ENCODE measurements around the gene CKS1B. TPM values are rescaled to one million over a fixed set of nuclear protein-coding genes. Genes with fewer than 3 reads are reported as not detected.

CKS1B gene
- polyA plus RNA-seq, 1 experiment, result 111 TPM

DNA sequence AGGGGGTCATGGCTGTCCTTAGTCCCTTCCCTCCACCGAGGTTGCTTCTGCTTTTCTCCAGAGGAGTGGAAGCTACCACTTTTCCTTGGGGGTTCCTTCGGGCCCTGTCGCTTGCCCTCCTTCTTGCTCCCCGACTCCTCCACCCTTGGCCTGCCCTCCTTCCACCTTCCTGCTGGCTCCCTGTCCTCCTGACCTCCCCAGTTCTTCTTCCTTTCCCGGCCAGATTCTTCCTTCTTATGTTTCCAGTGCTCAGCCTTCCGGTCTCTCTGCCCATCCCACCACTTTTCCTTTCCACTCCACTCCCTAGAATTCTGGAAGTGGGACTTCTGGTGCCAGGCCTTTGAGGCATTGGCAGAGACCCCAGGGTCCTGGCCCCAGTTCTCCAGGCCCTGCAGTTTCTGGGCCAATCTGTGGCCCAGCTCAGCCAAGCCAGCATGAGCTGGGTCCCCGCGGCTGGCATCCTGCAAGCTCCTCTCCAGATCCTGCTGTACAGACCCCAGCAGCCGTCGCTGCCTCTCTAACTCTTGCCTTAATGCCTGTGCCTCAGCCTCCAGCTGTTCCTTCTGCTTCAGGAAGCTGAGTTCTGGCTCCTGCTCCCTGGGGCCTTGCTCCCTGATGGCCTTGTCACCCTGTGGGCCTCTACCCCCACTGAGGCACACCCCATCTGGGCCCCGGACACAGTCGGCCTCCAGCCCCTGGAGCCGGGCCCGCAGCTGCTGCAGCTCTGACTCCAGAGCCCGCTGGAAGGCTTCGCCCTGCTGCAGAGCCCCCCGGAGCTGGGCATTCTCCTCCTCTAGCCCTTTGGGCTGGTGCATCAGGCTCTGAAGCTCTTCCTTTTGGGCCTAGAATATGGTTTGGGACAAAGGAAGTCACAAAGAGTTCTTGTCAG is 28.3 kb upstream of the CKS1B start:
- H3K27me3 ChIP-seq (ENCODE audit: control insufficient read depth, insufficient read depth, low read length), result no peaks in the 10 kb centered on the region
- peaks cover 12% of the 10 kb centered on the region for H3K36me3 ChIP-seq (ENCODE audit: control insufficient read depth, insufficient read depth, low read length)
- POLR2A ChIA-PET, result no interaction called here
- CTCF ChIA-PET, result interaction anchor here (1.0 to 1.7 kb wide), 3 partner anchors 50 to 387 kb away, joined by 3 to 8 read pairs (median 5); no protein-coding TSS in a partner anchor
- DNase-seq (ENCODE audit: low read depth), result no peak
- no peak overlapping the region for H3K4me3 ChIP-seq (ENCODE audit: low read depth, low read length)
- TF ChIP-seq, protein P1, sequence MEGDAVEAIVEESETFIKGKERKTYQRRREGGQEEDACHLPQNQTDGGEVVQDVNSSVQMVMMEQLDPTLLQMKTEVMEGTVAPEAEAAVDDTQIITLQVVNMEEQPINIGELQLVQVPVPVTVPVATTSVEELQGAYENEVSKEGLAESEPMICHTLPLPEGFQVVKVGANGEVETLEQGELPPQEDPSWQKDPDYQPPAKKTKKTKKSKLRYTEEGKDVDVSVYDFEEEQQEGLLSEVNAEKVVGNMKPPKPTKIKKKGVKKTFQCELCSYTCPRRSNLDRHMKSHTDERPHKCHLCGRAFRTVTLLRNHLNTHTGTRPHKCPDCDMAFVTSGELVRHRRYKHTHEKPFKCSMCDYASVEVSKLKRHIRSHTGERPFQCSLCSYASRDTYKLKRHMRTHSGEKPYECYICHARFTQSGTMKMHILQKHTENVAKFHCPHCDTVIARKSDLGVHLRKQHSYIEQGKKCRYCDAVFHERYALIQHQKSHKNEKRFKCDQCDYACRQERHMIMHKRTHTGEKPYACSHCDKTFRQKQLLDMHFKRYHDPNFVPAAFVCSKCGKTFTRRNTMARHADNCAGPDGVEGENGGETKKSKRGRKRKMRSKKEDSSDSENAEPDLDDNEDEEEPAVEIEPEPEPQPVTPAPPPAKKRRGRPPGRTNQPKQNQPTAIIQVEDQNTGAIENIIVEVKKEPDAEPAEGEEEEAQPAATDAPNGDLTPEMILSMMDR (IDR thresholded peaks at IDR 0.05; ENCODE audit: insufficient read depth, low read depth, low read length), result no peak

DNA sequence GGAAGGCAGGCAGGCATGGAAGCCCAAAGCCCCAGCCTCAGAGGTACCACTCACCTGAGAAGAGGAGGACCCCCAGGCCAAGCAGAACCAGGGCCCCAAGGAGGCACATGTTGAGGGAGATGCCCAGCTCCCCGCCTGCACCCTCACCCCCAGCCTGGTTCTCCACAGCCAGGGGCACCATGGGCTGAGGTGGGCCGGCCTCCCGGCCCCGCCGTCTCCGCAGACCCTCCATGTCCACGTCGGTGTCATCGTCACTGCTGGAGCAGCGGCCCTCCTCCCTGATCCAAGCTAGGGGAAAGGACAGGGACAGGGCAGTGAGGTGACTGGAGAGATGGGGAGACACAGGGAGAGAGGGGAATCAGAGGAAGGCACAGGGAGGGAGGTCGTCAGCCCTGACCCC is 26.4 kb upstream of the CKS1B start:
- no peaks in the 10 kb centered on the region for H3K27me3 ChIP-seq (ENCODE audit: control insufficient read depth, insufficient read depth, low read length)
- no peak for DNase-seq (ENCODE audit: low read depth)
- CTCF ChIA-PET, result interaction anchor here (0.7 to 1.1 kb wide), 3 partner anchors 10 to 472 kb away, joined by 3 read pairs; no protein-coding TSS in a partner anchor
- TF ChIP-seq, protein P1 (IDR thresholded peaks at IDR 0.05; ENCODE audit: insufficient read depth, low read depth, low read length), result no peak
- peaks cover 13% of the 10 kb centered on the region for H3K36me3 ChIP-seq (ENCODE audit: control insufficient read depth, insufficient read depth, low read length)
- no peak overlapping the region for H3K4me3 ChIP-seq (ENCODE audit: low read depth, low read length)
- POLR2A ChIA-PET, result no interaction called here

DNA sequence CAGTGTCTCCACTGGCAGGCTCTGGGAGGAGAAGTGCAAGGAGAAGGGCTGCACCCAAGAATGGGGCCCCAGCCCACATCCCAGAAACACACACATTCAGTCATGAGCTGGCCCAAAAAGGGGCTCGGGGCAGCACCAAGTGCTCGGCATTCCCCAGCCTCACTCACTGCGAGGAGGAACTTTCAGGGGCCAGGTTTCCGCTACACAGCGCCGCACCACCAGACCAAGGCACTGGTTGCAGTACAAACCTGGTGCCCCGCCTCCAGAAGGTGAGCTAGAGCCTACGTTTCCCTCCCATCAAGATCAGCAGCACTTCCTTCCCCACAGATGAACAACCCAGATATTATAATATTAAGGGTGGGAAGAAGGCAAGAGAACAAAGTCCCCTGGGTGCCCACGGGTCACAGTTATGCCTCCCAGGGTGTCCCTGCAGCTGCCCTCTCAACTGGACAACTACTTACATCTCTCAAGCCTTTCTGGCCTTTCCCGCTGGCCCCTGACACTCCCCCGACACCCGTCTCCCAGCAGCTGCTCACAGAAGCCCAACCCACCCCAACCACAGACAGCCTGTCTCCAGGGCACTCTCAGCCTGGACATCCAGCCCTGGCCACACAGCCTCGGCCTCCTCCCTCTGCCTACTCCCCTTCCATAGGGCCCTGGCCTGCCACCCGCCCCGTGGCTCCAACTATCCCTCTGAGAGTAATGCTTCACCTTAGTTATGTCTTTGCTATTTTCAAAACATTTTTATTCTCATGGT is 22.4 kb upstream of the CKS1B start:
- TF ChIP-seq, protein P1 (IDR thresholded peaks at IDR 0.05; ENCODE audit: insufficient read depth, low read depth, low read length), result no peak
- Histone ChIP-seq H3K36me3 (ENCODE audit: control insufficient read depth, insufficient read depth, low read length) (peaks cover 9% of the 10 kb centered on the region), H3K27me3 (ENCODE audit: control insufficient read depth, insufficient read depth, low read length) (no peaks in the 10 kb centered on the region), H3K4me3 (ENCODE audit: low read depth, low read length) (no peak overlapping the region)
- no peak for DNase-seq (ENCODE audit: low read depth)
- ChIA-PET CTCF (interaction anchor here (0.9 to 5.8 kb wide), 7 partner anchors 9 to 133 kb away, joined by 3 to 36 read pairs (median 5); partner anchors contain the start of gene PYGO2), POLR2A (no interaction called here)

DNA sequence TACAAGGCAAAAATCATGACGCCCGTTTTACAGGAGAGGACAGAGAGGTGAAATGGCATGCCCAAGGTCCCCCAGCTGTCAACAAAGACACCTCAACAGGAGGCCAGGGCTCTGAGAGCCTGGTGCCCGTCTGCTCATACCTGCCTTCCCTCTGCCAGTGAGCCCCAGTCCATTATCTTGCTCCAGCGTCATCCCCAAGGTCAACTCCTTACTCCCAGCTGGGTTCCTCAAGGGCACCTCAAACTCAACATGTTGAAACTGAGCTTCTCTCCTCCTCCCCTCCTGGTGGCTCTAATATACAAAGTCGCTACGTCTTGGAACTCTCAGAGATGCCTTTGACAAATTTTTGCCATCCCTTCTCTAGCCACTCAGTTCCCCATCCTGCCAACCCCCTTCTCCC is 21.8 kb upstream of the CKS1B start:
- TF ChIP-seq, protein P1 (IDR thresholded peaks at IDR 0.05; ENCODE audit: insufficient read depth, low read depth, low read length), result no peak
- Histone ChIP-seq H3K36me3 (ENCODE audit: control insufficient read depth, insufficient read depth, low read length) (peaks cover 5% of the 10 kb centered on the region), H3K27me3 (ENCODE audit: control insufficient read depth, insufficient read depth, low read length) (no peaks in the 10 kb centered on the region), H3K4me3 (ENCODE audit: low read depth, low read length) (no peak overlapping the region)
- ChIA-PET CTCF (interaction anchor here (1.0 to 5.8 kb wide), 5 partner anchors 46 to 132 kb away, joined by 3 to 36 read pairs (median 5); no protein-coding TSS in a partner anchor), POLR2A (no interaction called here)
- DNase-seq (ENCODE audit: low read depth), result no peak

DNA sequence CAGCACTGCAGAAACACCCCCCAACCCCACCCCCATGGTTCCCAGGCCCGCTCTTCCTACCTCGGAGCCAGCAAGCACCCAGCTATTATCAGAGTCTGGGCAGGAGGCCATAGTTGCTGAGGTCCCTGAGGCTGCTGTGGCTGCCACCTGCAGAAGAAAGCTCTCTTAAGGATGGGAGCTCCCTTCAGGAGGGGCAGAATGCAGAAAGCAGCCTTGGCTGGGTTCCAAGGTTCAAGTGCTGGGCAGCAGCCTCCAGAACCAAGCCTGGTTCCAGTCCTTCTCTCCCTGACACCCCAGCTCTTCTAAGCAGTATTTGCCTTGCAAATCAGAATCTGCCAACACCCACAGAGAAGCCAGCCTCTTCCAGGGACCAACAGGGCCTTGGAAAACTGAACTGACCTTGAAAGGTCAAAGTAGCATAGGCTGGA is 20.9 kb upstream of the CKS1B start:
- ChIA-PET POLR2A (no interaction called here), CTCF (interaction anchor here (2.7 to 5.8 kb wide), 3 partner anchors 17 to 64 kb away, joined by 9 to 36 read pairs (median 30); partner anchors contain the start of gene SHC1)
- Histone ChIP-seq H3K27me3 (ENCODE audit: control insufficient read depth, insufficient read depth, low read length) (no peaks in the 10 kb centered on the region), H3K36me3 (ENCODE audit: control insufficient read depth, insufficient read depth, low read length) (peaks cover 5% of the 10 kb centered on the region), H3K4me3 (ENCODE audit: low read depth, low read length) (no peak overlapping the region)
- no peak for DNase-seq (ENCODE audit: low read depth)
- TF ChIP-seq, protein P1 (IDR thresholded peaks at IDR 0.05; ENCODE audit: insufficient read depth, low read depth, low read length), result no peak
